ENCODE measurements around the gene CELF4.

The CELF4 gene

DNA sequence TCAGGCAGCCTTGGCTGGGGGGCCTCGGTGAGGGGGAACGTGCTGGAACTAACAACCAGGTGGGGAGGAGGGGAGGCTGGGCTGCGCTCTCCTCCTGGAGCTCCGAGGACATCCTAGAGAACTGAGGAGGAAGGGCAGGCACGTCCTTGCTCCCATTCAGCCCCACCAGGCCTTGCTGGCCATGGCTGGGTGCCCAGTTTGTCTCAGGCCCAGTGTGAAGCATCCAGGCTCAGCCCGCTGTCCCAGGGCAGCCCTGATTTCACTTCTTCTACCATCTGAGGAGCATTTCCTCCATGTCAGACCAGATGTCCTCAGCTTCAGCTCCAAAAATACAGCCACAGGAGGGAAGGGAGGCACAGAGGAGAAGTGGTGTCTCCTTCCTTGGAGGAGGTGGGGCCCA lies 125.4 kb downstream of the CELF4 start:
- no peak for DNase-seq (ENCODE audit: low read depth)

DNA sequence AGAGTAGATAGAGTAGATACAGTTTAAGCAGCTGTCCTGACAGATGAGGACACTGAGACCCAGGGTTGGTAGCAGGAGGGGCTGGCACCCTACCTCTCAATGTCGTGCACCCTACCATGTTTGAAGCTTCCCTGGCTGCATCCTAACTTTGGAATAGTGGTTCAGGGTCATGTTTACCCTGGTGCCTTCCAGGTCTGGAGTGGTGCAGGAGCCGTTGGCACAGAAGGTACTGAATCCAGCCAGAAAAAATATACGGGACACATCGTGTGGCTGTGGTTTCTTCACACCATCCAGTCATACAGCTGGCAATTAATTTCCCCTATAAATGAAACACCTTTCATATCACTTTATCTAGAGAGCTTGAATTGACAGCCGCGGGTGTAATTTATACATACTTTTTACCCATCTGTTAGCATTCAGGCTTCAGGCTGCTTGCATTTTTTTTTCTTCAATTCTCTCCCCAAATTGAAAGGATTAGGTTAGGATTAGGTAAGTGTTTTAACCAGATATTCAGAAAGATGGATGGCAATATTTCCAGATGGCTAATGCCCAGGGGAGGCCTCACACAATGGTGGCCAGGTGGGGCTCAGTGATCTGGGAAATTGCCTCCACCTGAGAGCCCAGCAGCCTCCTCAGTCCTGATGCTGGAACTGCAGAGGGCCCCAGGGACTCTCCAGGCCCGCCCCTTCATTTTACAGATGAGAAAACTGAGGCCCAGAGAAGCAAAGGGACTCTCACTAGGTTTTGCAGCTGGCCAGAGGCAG lies 127.0 kb downstream of the CELF4 start:
- no peak for DNase-seq (ENCODE audit: low read depth)

DNA sequence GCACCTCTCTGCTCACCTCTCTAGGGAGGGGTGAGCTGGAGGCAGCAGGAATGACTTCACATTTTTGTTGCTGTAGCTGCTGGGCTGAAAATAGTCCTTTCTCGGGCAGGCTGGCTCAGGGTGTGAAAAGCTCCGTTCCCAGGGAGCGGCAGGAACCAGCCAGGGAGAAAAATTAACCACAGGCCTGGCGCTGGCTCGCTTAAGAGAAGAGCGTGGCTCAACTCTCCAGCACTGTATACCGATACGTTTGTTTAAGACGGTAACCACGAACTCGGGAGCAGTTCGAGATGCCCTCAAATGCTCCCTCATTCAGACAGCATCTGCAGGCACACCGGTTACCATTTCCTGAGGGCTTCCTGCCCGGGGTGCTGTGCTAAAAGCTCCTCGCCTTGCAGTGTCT lies 129.6 kb downstream of the CELF4 start:
- DNase-seq (ENCODE audit: low read depth), result no peak

DNA sequence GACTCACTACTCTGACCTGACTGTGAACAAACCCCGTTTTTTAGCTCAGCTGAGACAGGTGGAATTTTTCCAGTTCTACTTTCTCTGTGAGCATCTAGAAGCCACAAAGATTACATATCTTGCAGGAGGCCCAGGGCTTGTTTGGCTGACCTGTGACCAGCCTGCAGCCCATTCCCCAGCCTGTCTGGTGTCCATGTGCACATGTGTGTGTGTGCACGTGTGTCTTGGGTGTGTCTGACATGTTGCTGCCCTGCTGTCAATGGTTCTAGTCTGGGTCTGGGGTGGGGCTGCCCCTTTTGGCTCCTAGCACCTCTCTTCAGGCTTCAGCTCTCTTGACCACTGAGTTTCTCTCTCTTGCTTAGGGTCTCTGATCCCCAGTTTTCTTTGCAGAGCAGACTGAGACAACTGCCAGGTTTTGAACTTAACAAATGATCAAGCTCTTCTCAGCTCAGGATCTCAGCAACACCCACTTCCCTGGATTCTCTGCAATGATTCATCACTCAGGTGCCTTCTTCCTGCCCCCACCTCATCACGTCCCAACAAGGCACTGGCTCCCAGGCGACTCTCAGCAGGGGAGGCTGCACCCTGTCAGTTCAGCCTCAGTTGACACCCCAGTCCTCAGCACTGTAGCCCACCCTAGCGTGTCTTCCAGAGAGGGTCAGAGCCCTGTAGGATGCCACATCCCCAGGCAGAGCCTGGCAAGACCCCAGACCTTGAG lies 130.3 kb downstream of the CELF4 start:
- DNase-seq (ENCODE audit: low read depth), result no peak

DNA sequence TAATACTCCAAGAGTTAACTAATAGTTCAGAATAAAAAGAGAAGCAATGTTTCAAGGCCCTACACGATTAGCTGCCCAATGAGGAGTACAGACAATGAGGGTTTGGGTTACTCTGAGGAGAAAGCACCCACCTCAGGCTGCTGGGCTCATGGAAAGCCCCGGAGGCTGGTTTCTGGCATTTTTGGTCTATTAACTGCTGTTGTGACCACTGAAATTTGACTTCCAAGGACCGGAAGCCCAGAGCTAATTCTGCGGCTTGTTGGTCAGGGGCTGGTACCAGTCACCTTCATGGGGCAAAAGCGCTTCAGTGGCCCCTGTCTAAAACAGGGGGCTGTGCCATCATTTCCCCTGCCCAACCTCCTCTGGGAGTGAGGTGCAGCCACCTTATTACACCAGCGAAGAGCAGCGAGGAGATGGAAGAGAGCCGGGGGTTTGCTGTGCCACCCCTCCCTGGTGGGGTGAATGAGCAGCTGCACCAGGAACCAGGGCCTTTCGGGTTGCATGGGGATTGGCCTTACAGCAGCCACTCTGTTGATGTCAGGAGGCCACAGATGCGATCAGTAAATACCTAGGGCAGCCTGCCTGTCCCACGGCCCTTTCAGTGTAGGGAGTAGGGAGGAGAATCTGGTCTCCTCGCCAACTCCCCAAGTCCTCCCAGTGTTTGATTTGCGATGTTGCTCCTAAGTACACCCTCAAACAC lies 131.3 kb downstream of the CELF4 start:
- no peak for DNase-seq (ENCODE audit: low read depth)

DNA sequence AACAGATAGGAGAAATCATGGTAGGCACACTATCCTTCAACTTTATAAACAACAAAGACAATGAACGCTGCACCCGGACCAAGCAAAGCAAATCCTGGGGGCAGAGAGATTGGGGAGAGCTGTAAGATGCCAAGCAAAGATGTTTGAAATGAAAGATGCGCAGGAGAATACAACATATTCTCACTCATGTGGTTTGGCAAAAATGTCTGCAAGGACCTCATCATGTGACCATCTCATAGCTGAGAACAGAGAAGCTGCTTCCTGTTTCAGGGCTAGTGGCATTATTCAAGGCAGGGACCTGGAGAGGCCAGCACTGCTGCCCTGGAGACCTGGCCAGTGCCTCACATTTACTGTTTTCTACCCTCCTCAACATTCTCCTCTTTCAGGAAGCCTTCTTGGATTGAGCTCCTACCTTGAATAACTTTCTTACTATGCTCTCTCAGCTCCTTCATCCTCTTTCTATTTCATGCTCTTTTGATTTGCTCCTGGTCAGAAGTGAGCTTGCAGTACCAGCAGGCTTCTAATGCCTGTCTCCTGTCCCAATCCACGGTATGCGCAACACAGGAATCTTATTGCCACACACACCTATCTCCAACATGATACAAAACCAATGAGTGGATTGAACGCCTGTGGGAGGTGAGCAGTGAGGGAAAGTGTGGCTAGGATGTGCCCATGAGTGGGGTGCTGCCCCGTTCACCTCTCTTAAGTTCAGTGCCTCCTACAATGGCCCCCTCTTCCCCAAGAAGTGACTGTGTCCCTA lies 133.0 kb downstream of the CELF4 start:
- no peak for DNase-seq (ENCODE audit: low read depth)

DNA sequence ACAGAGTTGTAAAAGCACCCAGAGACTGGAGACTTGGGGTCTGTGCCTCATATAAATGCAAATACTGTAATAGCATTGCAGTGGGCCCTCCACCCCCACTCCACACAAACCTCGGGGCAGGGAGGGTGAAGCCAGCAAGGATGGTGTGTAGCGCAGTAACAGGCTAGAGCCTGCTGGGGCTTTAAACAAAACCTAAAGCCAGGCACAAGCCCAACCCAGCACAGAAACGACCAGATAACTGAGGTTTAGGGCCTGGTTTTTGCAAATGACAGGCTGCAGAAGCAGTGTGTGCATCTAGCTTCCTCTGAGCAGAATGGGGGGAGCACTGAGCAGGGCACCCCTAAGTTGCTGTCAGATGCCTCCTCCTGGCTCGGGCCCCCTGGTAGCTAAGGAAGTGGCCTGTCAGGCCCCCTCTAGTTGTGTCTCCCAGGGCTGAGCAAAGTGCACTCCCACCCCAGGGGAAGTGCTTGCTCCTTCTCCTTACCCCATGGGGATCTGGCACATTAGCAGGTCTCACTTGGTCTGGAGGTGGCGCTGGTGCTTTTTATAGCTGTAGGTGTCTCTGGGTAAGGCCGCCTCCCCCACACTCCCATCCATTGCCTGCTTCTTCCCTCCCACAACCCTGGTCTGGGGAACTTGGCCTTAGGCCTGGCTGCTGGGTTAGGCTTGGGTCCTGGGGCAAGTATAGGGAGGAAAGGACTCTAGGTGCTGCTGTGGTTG lies 135.1 kb downstream of the CELF4 start:
- no peak for DNase-seq (ENCODE audit: low read depth)

DNA sequence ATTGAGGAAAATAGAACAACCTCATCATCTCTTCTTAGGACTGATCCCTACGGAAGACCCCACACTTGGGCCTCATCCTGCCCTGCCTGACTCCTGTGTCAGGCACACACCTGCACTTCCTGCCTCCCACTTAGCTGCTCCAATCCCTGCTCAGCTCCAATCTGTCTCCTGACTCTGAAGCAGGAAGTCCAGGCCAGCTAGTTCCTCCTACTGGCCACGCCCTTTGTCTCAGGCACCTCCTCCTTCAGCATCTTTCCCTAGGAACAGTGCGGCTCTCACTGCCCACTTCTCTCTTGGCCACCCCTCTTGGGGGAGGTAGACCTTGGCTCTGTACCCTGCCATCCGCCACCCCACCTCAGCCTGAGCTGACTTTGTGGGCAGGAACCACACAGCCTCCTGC lies 135.8 kb downstream of the CELF4 start:
- DNase-seq (ENCODE audit: low read depth), result no peak

DNA sequence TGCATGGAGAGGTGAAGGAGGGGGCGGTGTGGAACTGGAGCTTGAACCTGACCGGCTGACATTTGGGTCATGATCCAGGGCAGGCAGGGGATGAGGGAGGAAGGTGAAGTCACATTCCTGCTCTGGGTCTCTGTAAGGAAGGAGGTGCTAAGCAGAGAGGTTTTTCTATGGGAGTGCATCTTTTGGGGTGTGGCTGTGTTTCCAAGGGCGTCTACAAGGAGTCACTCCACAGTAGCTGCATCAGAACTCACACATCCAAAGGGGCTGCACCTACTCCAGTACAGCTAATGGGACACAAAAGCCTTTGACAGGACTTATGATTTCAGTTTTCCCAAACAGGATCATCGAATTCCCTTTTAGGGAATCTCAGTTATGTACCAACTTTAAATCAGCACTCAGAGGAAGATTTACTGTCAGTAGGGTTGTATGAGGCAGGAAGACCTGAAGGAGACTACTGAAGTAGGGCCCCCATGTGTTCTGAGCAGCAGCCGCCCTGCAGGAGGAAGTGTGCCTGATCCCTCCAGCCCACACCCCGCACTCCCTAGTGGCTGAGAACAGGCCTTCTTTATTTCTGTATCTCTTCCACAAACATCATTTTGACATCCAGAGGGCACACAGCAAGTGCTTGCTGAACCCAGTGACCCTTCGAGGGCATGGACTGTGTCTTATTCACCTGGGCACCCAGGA lies 137.2 kb downstream of the CELF4 start:
- no peak for DNase-seq (ENCODE audit: low read depth)

DNA sequence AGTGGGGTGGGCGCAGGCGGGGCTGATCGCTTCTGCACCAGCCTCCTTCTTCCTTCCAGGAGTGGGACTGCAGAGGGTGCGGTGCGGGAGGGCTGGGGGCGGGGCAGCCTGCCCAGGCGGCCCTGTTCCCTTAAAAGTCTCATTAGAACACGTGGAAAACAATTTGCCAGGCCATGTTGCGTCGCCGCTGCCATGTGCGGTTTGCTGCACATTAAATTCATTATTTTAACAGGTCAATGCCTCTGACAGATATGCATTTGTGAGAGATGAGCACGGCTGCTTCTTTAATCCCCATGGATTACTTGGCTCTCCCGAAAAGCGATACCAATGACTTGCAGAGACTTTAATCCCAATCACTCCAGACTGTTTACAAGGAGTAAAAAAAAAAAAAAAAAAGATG lies 139.0 kb downstream of the CELF4 start:
- no peak for DNase-seq (ENCODE audit: low read depth)

DNA sequence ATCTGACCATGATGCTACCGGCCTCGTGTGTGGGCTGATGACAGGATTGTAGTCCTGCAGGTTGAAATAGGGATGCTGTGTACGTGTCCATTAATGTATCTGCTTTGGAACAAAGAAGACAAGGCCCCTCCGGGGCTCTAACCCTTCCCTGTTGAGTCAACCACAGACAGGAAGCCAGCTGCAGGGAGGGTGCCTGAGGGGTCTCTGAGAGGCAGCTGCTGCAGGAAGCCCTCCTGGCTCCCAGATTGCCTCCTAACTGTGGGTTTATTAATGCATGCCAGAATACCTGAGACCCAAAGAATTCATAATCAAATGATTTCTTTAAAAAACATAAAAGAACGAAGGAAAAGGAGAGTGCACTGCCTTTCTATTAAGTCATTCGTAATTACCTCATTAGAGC lies 140.4 kb downstream of the CELF4 start:
- DNase-seq (ENCODE audit: low read depth), result no peak

DNA sequence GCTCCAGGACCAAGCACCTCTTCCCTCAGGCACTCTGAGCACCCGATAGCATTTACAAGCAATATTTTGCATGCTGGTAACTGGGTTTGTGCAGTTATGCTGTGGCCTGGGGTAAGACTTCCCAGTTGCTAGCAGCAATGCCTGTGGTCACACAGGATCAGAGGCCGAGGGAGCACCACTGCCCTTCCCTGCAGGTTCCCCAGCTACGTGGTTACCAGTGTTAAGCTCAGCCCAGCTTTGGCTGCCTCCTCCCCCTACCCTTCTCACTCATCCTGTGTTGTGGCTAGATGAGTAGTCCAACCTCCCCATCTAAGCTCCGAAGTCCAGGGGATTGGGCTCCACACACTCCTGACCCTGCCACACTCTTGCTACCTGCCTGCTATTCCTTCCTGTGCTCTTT lies 141.1 kb downstream of the CELF4 start:
- DNase-seq (ENCODE audit: low read depth), result no peak

DNA sequence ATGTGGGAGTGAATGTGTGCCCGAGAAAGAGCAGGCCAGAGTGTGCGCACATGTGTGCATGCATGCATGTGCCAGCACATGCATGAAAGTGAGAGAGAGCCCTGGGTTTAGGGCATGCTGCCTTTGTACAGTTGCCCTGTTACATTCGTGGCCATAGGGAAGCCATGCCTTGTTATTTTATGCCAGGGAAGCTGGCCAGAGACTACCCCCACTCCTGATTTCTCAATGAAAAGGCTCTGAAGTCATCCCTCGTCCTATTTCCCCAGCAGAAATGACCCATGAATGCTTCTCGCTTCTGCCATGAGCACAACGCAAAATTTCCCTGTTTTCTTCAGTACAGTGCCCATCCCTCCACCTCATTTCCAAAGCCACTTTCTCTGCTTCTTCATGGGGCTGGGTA lies 143.0 kb downstream of the CELF4 start:
- DNase-seq (ENCODE audit: low read depth), result no peak

DNA sequence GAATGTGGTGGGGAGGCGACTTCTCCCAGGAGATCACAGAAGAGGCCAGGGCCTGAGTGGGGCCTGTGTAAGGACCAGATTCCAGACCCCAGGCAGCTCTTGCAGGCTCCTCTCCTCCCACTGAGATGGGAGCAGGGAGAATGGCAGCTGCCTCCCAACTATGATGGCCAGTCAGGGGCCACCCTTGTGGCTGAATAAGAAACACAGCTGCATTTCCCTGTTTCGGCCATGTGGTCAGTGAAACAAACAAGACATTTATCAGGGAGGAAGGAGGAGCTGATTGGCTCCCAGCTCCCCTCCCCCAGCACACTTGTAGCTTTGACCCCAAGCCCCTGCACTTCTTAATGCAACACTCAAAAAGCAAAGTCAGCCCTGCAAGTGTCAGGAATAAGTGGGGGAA lies 143.5 kb downstream of the CELF4 start:
- no peak for DNase-seq (ENCODE audit: low read depth)

DNA sequence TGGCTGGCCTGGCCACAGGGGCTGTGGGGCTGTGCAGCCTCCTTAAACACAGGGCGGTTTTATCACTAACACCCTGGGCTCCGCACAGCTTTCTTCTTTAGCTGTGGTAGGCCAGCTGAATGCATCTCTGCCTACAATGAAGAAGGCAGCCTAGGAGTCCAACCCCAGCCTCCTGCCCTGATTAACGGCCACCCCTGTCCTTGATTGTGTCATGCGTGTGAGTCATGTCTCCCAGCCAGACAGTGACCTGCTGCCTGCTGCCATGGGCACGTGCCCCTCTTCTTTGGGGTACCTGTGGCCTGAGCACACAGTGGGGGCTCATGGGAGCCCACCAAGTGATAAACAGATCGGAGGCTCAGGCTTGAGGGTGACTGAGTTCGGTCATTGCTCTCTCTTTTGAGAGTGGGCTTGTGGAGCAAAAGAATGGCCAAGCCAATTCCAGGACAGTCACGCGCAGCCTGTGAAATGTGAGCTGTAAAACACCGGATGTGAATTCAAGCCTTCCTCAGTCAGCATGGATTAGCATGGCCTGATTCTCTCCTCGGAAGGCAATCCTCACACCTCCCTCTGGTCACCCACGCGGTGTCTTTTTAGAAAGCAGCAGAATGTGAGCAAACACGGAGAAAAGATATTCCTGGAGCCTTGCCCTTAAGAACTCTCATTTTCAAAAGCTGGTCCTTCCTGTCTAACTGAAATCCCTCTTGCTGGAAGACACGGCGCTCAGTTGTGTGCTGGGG lies 144.1 kb downstream of the CELF4 start:
- DNase-seq (ENCODE audit: low read depth), result no peak

DNA sequence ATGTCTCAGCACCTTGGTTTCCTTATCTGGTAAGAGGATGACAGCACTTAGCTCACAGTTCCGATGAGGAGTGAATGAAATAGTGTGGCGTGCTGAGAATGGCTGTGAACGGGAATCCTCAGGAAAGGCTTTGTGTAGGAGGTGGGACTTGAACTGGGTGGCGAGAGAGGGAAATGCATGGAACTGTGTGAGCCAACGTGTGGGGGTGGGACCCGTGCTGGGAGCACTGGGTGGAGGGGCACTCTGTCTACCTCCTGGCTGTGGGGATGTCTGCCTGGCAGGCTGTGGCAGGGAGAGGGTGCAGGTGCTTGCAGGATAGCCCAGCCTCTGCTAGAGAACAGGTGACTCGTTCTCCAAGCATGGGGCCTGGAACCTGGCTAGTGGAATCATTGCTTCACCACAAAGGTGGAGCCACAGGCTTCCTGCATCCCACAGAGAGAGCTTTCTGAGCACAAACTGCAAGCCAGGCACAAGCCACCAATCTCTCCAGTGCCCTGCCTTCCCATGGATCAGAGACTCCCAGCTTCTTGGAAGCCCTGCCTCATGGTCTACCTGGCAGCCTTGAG lies 145.2 kb downstream of the CELF4 start:
- DNase-seq (ENCODE audit: low read depth), result no peak

DNA sequence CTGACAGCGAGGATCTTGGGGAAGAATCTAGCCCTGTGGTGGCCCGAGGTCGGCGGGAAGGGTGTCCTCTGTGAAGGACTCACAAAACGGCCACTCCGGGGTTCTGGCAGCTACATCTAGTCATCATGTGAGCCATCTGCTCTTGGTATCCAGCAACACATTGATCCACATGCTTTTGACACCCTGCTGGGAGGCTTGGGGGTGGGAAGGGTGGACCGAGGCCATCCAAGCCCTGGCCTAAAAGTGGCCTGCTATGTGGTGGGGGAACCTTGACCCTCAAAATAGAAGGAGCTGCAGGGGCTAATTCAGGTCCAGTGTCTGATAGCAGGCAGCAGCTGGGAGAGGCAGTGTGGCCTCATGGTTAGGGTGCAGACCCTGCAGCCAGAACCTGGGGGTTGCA lies 145.7 kb downstream of the CELF4 start:
- DNase-seq (ENCODE audit: low read depth), result no peak

DNA sequence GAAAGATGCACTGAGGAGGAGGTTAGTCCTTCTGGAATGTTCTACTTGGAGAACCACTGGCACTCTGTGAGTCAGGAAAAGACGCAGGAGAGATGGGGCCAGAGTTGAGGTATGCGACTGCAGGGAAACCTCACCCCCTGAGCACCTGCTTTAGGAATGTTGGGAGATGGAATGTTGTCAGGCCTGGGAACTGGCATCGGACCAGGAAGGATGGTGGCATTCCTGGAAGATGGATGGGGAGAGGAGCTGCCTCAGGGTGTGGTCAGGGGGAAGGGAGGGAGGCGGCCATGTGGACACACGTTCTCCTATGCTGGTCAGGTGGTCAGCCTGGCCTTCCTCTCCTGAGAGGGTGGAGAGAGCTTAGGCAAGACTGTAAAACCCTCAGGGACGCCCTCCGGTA lies 146.3 kb downstream of the CELF4 start:
- DNase-seq (ENCODE audit: low read depth), result peak; percentile 11

DNA sequence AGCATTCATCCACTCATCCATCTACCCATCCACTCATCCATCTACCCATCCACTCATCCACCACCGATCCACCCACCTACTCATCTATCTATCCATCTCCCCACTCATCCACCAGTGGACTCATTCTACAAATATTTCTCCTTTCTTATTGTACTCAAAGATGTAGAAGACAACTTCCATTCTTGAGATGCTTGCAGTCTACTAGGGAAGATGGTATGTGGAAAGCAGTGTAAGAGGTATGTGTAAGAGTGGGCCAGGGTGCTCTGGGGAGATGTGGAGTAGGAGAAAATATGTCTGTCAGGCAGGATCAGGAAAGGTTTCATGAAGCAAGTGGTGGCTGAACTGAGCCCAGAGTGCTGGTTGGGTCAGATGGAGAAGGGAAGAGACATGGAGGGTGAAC lies 150.8 kb downstream of the CELF4 start:
- no peak for DNase-seq (ENCODE audit: low read depth)

DNA sequence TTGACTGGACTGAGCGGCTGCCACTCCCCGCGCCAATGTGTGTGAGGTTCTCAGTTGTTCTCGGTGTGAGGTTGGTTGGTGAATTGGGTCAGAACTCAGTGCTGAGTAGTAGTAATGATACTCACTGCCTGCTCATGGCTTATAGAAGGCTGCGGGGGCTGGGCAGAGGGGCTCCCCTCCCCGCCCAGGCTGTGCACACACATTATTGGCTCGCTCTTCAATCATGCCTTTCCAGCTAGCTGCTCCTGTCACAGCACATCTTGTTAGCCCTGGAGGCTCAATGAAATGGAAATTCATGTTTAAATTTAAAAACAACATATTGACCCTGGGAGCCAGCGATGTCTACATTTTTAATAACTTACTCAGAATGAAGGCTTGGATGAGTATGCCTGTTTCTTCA lies 152.8 kb downstream of the CELF4 start:
- no peak for DNase-seq (ENCODE audit: low read depth)
